ENCODE results near the gene KL. TPM values are rescaled to one million over a fixed set of nuclear protein-coding genes. Genes with fewer than 3 reads are reported as not detected.

Gene KL
- total RNA-seq, 5 donors from 2014 or later (not counting 1 experiment from before 2014, with no cell fraction given): 0.12 to 0.20 (median 0.16) TPM; not detected in 1

DNA sequence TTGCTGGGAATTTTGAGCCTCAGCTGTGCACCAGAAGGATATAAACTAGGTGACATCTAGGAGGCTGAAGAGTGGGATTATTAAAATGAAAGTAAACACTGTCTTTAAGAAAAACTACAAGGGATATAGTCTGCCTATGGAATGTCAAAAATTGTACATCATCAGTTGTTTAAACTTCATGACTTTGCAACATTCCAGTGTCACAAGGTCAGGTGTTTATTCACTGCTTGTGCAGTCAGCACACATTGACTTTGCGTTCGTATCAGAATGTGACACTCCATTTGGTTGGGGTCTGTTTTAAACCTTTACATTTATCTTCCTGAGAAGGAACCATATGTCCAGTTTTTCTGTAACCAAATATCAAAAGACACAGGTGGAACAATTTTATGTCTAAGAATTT is 85.6 kb downstream of the KL start:
- H3K27me3 Mint-ChIP-seq: peaks cover 19 to 37% of the 10 kb centered on the region in 2 donors

DNA sequence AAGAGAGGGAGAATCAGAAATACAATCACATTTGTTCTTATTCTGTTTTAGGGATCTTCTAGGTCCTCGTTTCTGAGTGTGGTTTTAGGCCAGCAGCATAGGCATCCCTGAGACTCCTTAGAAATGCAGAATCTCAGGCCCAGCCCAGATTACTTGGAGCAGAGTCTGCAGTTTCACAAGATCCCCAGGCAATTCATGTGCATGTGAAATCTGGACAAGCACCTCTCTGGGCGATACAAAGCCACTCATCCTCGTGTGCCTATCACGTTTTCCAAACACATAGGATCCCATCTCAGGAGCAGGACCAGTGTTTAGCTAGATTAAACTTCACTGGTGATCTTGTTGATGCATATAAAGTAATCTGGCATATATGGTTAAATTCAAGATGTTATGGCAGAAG is 87.2 kb downstream of the KL start:
- POLR2A ChIA-PET: no interaction called here
- CTCF ChIA-PET: no interaction called here

More for the DNA sequence above, 85.6 kb downstream of the KL start:
- H3K4me3 ChIP-seq (ENCODE audit: control insufficient read depth in 1 of 2, extremely low read depth in 1 of 2, low read length in 1 of 2): no peak overlapping the region
- H3K27me3 ChIP-seq (replicated peaks in 1 of 2; ENCODE audit: control insufficient read depth in 2 of 2, extremely low read depth in 1 of 2, insufficient read depth in 2 of 2, low read length in 1 of 2): peaks cover 0 to 7% of the 10 kb centered on the region in 2 experiments
- peaks cover 2% of the 10 kb centered on the region for H3K9me3 ChIP-seq
- ChIA-PET CTCF (no interaction called here), POLR2A (no interaction called here)
- no peaks in the 10 kb centered on the region for H3K4me1 ChIP-seq (ENCODE audit: control insufficient read depth in 1 of 2, extremely low read depth in 1 of 2, insufficient read depth in 2 of 2, low read length in 2 of 2)
- peaks cover 0 to 4% (median 0%) of the 10 kb centered on the region in 3 donors for H3K9me3 Mint-ChIP-seq
- no peaks in the 10 kb centered on the region for H3K4me1 Mint-ChIP-seq
- no peak for DNase-seq
- no peaks in the 10 kb centered on the region for H3K36me3 ChIP-seq (ENCODE audit: control insufficient read depth in 2 of 2, extremely low read depth in 1 of 2, insufficient read depth in 1 of 2, low read length in 1 of 2)
- no peak overlapping the region for H3K4me3 Mint-ChIP-seq
- H3K27ac ChIP-seq (ENCODE audit: low read length): no peak overlapping the region
- no peak for ATAC-seq (replicated peaks in 1 of 4)
- no peaks in the 10 kb centered on the region for H3K36me3 Mint-ChIP-seq
- no CpG with 5 or more reads among the region's 2 CpGs for WGBS (ENCODE audit: insufficient coverage)
- no peak overlapping the region for H3K27ac Mint-ChIP-seq

DNA sequence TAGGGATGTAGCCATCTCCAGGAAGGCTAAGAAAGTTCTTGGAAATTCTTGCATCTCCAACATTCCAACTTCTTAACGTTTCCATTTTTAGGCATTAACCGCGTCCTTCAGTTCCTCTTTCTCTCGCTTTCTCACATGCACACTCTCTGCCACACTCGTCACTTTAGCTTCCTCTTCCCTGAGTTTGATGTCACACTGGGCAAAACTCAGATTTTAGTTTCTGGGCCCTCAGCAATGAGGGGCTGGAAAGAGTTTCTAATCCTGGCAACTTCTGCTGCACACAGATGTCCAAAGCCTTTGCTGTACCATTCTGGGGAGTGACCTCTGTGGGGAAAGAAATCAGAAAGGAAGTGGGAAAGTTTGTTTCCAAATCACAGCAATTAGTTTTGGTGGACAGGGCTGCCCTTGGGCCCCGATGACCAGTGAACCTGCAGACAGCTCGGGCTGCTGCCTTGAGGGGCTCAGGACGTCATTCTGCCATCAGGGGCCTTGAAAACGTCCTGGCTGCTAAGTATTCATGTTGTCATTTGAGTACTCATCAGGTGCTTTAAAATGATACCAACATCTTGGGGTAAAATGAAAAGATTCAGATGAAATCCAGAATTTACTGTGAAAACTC is 89.3 kb downstream of the KL start:
- Histone ChIP-seq H3K27me3 (replicated peaks in 1 of 2; ENCODE audit: control insufficient read depth in 2 of 2, extremely low read depth in 1 of 2, insufficient read depth in 2 of 2, low read length in 1 of 2) (peaks cover 0 to 11% of the 10 kb centered on the region in 2 experiments), H3K9me3 (no peaks in the 10 kb centered on the region), H3K27ac (ENCODE audit: low read length) (no peak overlapping the region), H3K36me3 (ENCODE audit: control insufficient read depth in 2 of 2, extremely low read depth in 1 of 2, insufficient read depth in 1 of 2, low read length in 1 of 2) (no peaks in the 10 kb centered on the region), H3K4me3 (ENCODE audit: control insufficient read depth in 1 of 2, extremely low read depth in 1 of 2, low read length in 1 of 2) (no peak overlapping the region), H3K4me1 (ENCODE audit: control insufficient read depth in 1 of 2, extremely low read depth in 1 of 2, insufficient read depth in 2 of 2, low read length in 2 of 2) (no peaks in the 10 kb centered on the region)
- DNase-seq (no peak), ATAC-seq (replicated peaks in 1 of 4) (no peak)
- CTCF ChIA-PET: no interaction called here
- Mint-ChIP-seq H3K27me3 (peaks cover 30 to 43% of the 10 kb centered on the region in 2 donors), H3K27ac (no peak overlapping the region), H3K4me3 (no peak overlapping the region), H3K36me3 (no peaks in the 10 kb centered on the region), H3K4me1 (no peaks in the 10 kb centered on the region), H3K9me3 (no peaks in the 10 kb centered on the region)
- 45% methylated on average over 9 of the region's 9 CpGs for WGBS (ENCODE audit: insufficient coverage)
- POLR2A ChIA-PET: no interaction called here

More for the DNA sequence above, 87.2 kb downstream of the KL start:
- H3K27me3 Mint-ChIP-seq: peaks cover 27 to 50% of the 10 kb centered on the region in 2 donors
- H3K36me3 Mint-ChIP-seq: no peaks in the 10 kb centered on the region
- H3K4me1 Mint-ChIP-seq: no peaks in the 10 kb centered on the region
- H3K9me3 Mint-ChIP-seq: peaks cover 0 to 1% (median 0%) of the 10 kb centered on the region in 3 donors
- peaks cover 0 to 8% of the 10 kb centered on the region in 2 experiments for H3K27me3 ChIP-seq (replicated peaks in 1 of 2; ENCODE audit: control insufficient read depth in 2 of 2, extremely low read depth in 1 of 2, insufficient read depth in 2 of 2, low read length in 1 of 2)
- no peak for ATAC-seq (replicated peaks in 1 of 4)
- no peaks in the 10 kb centered on the region for H3K4me1 ChIP-seq (ENCODE audit: control insufficient read depth in 1 of 2, extremely low read depth in 1 of 2, insufficient read depth in 2 of 2, low read length in 2 of 2)
- H3K4me3 Mint-ChIP-seq: no peak overlapping the region
- DNase-seq: no peak
- H3K36me3 ChIP-seq (ENCODE audit: control insufficient read depth in 2 of 2, extremely low read depth in 1 of 2, insufficient read depth in 1 of 2, low read length in 1 of 2): no peaks in the 10 kb centered on the region
- H3K27ac Mint-ChIP-seq: no peak overlapping the region
- WGBS (ENCODE audit: insufficient coverage): 82% methylated on average over 1 of the region's 4 CpGs
- H3K4me3 ChIP-seq (ENCODE audit: control insufficient read depth in 1 of 2, extremely low read depth in 1 of 2, low read length in 1 of 2): no peak overlapping the region
- H3K9me3 ChIP-seq: peaks cover 2% of the 10 kb centered on the region
- no peak overlapping the region for H3K27ac ChIP-seq (ENCODE audit: low read length)

DNA sequence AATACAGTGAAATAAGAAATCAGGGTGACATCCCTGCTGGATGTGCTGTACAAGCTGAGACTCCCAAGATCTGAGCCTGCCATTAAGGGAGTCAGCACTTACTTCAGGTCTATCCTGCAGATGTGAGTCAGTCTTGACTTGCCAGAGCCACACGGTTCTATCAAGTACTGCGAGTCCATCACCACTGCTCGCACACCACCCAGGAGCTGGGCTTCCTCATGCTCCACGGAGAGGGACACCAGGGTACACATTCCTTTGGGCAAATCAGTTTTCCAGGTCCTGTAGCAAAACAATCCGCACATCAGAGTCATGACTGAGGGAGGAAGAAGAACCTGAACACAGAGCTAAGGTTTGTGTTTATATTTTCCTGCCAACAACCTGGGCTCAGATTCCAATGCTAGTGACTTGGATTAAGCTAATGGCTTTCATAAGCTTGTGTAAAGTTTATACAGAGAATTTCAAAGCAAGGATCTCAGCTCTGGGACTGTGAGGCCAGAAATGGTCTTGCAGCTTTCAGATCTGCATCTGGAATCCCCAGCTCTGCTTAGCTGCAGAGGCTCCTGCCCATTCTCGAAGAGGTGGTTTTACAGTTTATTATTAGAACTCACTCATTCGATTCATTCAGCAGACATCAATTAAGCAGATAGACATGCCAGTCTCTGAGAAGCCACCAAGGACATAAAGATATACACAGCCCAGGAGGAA is 90.6 kb downstream of the KL start:
- Histone ChIP-seq H3K9me3 (no peaks in the 10 kb centered on the region), H3K27me3 (replicated peaks in 1 of 2; ENCODE audit: control insufficient read depth in 2 of 2, extremely low read depth in 1 of 2, insufficient read depth in 2 of 2, low read length in 1 of 2) (peaks cover 0 to 11% of the 10 kb centered on the region in 2 experiments), H3K4me3 (ENCODE audit: control insufficient read depth in 1 of 2, extremely low read depth in 1 of 2, low read length in 1 of 2) (no peak overlapping the region), H3K4me1 (ENCODE audit: control insufficient read depth in 1 of 2, extremely low read depth in 1 of 2, insufficient read depth in 2 of 2, low read length in 2 of 2) (no peaks in the 10 kb centered on the region), H3K27ac (ENCODE audit: low read length) (no peak overlapping the region), H3K36me3 (ENCODE audit: control insufficient read depth in 2 of 2, extremely low read depth in 1 of 2, insufficient read depth in 1 of 2, low read length in 1 of 2) (no peaks in the 10 kb centered on the region)
- no peak for DNase-seq
- Mint-ChIP-seq H3K9me3 (no peaks in the 10 kb centered on the region), H3K36me3 (no peaks in the 10 kb centered on the region), H3K4me3 (no peak overlapping the region), H3K4me1 (no peaks in the 10 kb centered on the region), H3K27me3 (peaks cover 30 to 37% of the 10 kb centered on the region in 2 donors), H3K27ac (no peak overlapping the region)
- POLR2A ChIA-PET: no interaction called here
- CTCF ChIA-PET: no interaction called here
- ATAC-seq (replicated peaks in 1 of 4): no peak
- 78% methylated on average over 5 of the region's 7 CpGs for WGBS (ENCODE audit: insufficient coverage)

DNA sequence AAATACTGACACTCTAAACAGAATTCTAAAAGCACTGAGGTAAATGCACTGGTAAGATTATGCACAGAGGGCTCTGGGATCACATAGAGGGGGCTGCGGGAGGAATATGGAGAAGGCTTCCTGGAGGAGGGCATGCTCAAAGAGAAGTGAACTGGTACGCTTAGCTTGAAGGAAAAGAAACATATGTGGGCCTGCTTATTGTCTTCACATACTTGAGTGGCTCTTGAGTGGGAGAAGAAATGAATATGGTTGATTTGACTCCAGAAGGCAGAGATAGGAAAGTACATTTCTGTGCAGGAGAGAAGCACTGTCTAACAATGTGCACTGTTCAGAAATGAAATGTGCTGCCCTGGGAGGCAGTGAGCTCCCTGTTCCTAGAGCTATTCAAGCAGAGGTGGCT is 91.1 kb downstream of the KL start:
- peaks cover 29 to 35% of the 10 kb centered on the region in 2 donors for H3K27me3 Mint-ChIP-seq
- ATAC-seq (replicated peaks in 1 of 4): no peak
- H3K27ac Mint-ChIP-seq: no peak overlapping the region
- H3K4me1 Mint-ChIP-seq: no peaks in the 10 kb centered on the region
- 100% methylated on average over 2 of the region's 2 CpGs for WGBS (ENCODE audit: insufficient coverage)
- no peaks in the 10 kb centered on the region for H3K4me1 ChIP-seq (ENCODE audit: control insufficient read depth in 1 of 2, extremely low read depth in 1 of 2, insufficient read depth in 2 of 2, low read length in 2 of 2)
- ChIA-PET POLR2A (no interaction called here), CTCF (no interaction called here)
- H3K9me3 Mint-ChIP-seq: no peaks in the 10 kb centered on the region
- H3K27ac ChIP-seq (ENCODE audit: low read length): no peak overlapping the region
- H3K4me3 ChIP-seq (ENCODE audit: control insufficient read depth in 1 of 2, extremely low read depth in 1 of 2, low read length in 1 of 2): no peak overlapping the region
- no peaks in the 10 kb centered on the region for H3K36me3 Mint-ChIP-seq
- no peaks in the 10 kb centered on the region for H3K36me3 ChIP-seq (ENCODE audit: control insufficient read depth in 2 of 2, extremely low read depth in 1 of 2, insufficient read depth in 1 of 2, low read length in 1 of 2)
- no peaks in the 10 kb centered on the region for H3K9me3 ChIP-seq
- peaks cover 0 to 11% of the 10 kb centered on the region in 2 experiments for H3K27me3 ChIP-seq (replicated peaks in 1 of 2; ENCODE audit: control insufficient read depth in 2 of 2, extremely low read depth in 1 of 2, insufficient read depth in 2 of 2, low read length in 1 of 2)
- no peak for DNase-seq
- H3K4me3 Mint-ChIP-seq: no peak overlapping the region

DNA sequence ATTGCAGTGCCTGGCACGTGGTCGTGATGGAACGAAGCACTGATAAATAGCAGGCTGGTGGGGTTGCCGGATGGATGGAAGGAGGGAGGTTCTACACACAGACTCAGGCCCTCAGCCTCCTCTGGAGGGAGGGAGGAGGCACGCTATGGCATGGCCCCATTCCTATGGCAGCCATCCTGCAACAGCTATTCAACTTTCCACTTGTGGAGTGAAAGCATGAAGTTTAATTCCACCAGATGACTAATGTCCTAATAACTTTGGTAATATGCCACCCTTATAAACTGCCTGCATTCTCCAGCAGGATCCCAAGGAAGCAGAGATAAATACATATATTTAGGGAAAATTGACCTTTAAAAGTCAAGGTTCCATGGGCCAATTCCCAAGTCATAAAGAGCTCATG is 92.4 kb downstream of the KL start:
- Histone ChIP-seq H3K27me3 (replicated peaks in 1 of 2; ENCODE audit: control insufficient read depth in 2 of 2, extremely low read depth in 1 of 2, insufficient read depth in 2 of 2, low read length in 1 of 2) (peaks cover 0 to 17% of the 10 kb centered on the region in 2 experiments), H3K4me1 (ENCODE audit: control insufficient read depth in 1 of 2, extremely low read depth in 1 of 2, insufficient read depth in 2 of 2, low read length in 2 of 2) (no peaks in the 10 kb centered on the region), H3K27ac (ENCODE audit: low read length) (no peak overlapping the region), H3K9me3 (no peaks in the 10 kb centered on the region), H3K4me3 (ENCODE audit: control insufficient read depth in 1 of 2, extremely low read depth in 1 of 2, low read length in 1 of 2) (no peak overlapping the region), H3K36me3 (ENCODE audit: control insufficient read depth in 2 of 2, extremely low read depth in 1 of 2, insufficient read depth in 1 of 2, low read length in 1 of 2) (no peaks in the 10 kb centered on the region)
- no CpG with 5 or more reads among the region's 5 CpGs for WGBS (ENCODE audit: insufficient coverage)
- H3K4me1 Mint-ChIP-seq: no peaks in the 10 kb centered on the region
- POLR2A ChIA-PET: no interaction called here
- no peak for ATAC-seq (replicated peaks in 1 of 4)
- H3K9me3 Mint-ChIP-seq: no peaks in the 10 kb centered on the region
- CTCF ChIA-PET: no interaction called here
- H3K36me3 Mint-ChIP-seq: no peaks in the 10 kb centered on the region
- H3K27ac Mint-ChIP-seq: no peak overlapping the region
- peaks cover 25 to 33% of the 10 kb centered on the region in 2 donors for H3K27me3 Mint-ChIP-seq
- DNase-seq: no peak
- H3K4me3 Mint-ChIP-seq: no peak overlapping the region

Data from T-cell (primary cell).